Vagina (tissue), 2 donors: ENCODE data around the gene RPRD1B.

ENCODE experiments used
- CTCF ChIP-seq, 3 experiments: fragments of 450-650 bp in 2 of 3; fragments of 200-600 bp in 1 of 3; sonication (generic) in 1 of 3; IDR thresholded peaks; one replicate each; pipeline ENCODE4 v1.5.1; 2017 to 2019; ENCODE audit warnings: antibody characterized with exemption in 3 of 3, mild to moderate bottlenecking in 2 of 3, moderate library complexity in 2 of 3
- POLR2A ChIP-seq, 2 donors: fragments of 450-650 bp; IDR thresholded peaks; one replicate each; pipeline ENCODE4 v1.6.1; 2017; ENCODE audit warnings: antibody characterized with exemption in 2 of 2, mild to moderate bottlenecking in 2 of 2, moderate library complexity in 2 of 2

GRCh38 chr20:38005903-38006302 is 27.6 kb upstream of the RPRD1B start:
- TF ChIP-seq POLR2A (IDR thresholded peaks at IDR 0.05) = no peak
- no peak for TF ChIP-seq CTCF (IDR thresholded peaks at IDR 0.05)
